Fibroblast of the aortic adventitia (primary cell): ENCODE results near the gene NACC2. TPM values are rescaled to one million over a fixed set of nuclear protein-coding genes. Genes with fewer than 3 reads are reported as not detected.
A peak's percentile ranks its signal among the peaks of the same experiment; 100 is the strongest.

ENCODE experiments used
- DNase-seq: peaks from one replicate; pipeline ENCODE4 v3.0.0-alpha.2; 2010; ENCODE audit warnings: low read depth
- H3K4me3 ChIP-seq: 2 replicates; pipeline ENCODE4 v1.5.1; 2011; ENCODE audit warnings: low read depth, mild to moderate bottlenecking, control low read depth, low read length, moderate library complexity
- CTCF ChIP-seq: IDR thresholded peaks from 2 replicates; pipeline ENCODE4 v1.5.1; 2011; ENCODE audit warnings: mild to moderate bottlenecking, low read length, control low read depth, inconsistent platforms; ENCODE audit not compliant: insufficient read depth
- total RNA-seq: library from RNA; depleted of rRNA; stranded (reverse); fragments of >200 nt; gene quantifications from 2 replicates; pipeline ENCODE4 v1.2.3, GENCODE V29; 2012; ENCODE audit warnings: low replicate concordance

NACC2 gene
- total RNA-seq, 1 donor: 17.4 TPM

- DNase-seq: peak; percentile 90
- H3K4me3 ChIP-seq: peak within 1 kb of the TSS; percentile 82
- peak; percentile 45 for TF ChIP-seq CTCF
Observed at GRCh38 chr9:135961277-135961715, 133.8 kb downstream of the NACC2 start, which contains the start of gene UBAC1. Gene UBAC1 (minus strand): TSS chr9:135961373. CDS start chr9:135961162, 211 bp downstream.

GRCh38 chr9:135960411-135961276, 134.4 kb downstream of the NACC2 start:
- H3K4me3 ChIP-seq: peak overlapping the region; percentile 82
- TF ChIP-seq CTCF: no peak
- peak; percentile 15 for DNase-seq

GRCh38 chr9:135959814-135960213, 135.3 kb downstream of the NACC2 start:
- H3K4me3 ChIP-seq: peak overlapping the region; percentile 82
- no peak for TF ChIP-seq CTCF
- peak; percentile 37 for DNase-seq

- no peak overlapping the region for H3K4me3 ChIP-seq
- TF ChIP-seq CTCF: no peak
- DNase-seq: no peak
Observed at GRCh38 chr9:135958485-135958884, 136.6 kb downstream of the NACC2 start.

- DNase-seq: no peak
- no peak overlapping the region for H3K4me3 ChIP-seq
- TF ChIP-seq CTCF: no peak
Observed at GRCh38 chr9:135957431-135957830, 137.7 kb downstream of the NACC2 start.

GRCh38 chr9:135956802-135957174, 138.3 kb downstream of the NACC2 start:
- TF ChIP-seq CTCF: no peak
- no peak overlapping the region for H3K4me3 ChIP-seq
- no peak for DNase-seq

Other genes with a start within 250 kb of the NACC2 start
- gene CAMSAP1, start 187.7 kb downstream of the NACC2 start, total RNA-seq: 15.7 and 26.4 TPM in 2 replicates
- 13.3 and 23.0 TPM in 2 replicates for gene UBAC1, start 133.9 kb downstream of the NACC2 start, total RNA-seq
- 46.1 and 87.9 TPM in 2 replicates for gene TMEM250, start 23.6 kb upstream of the NACC2 start, total RNA-seq
- gene LHX3, start 109.8 kb upstream of the NACC2 start, total RNA-seq: not detected in 2 replicates
- gene QSOX2, start 150.5 kb upstream of the NACC2 start, total RNA-seq: 7.1 and 9.2 TPM in 2 replicates
- gene CCDC187, start 208.8 kb upstream of the NACC2 start, total RNA-seq: under 0.01 TPM in 1 of 2 replicates, not detected in the other
- gene GPSM1, start 232.2 kb upstream of the NACC2 start, total RNA-seq: 25.9 and 48.5 TPM in 2 replicates